SK-N-SH (cell line): ENCODE results near the gene DAZAP2. TPM values are rescaled to one million over a fixed set of nuclear protein-coding genes. Genes with fewer than 3 reads are reported as not detected.

Experiments
- CTCF ChIA-PET: fragments of 300-600, 350-600 bp; formaldehyde crosslinking; extraction: SDS; loops from one replicate; lab custom pipeline; 2021; lab: Yijun Ruan, JAX
- POLR2A ChIA-PET: fragments of 350-600 bp; sonication (Branson Sonifier 250); formaldehyde crosslinking; extraction: SDS; loops from one replicate; lab custom pipeline; 2020; ENCODE audit warnings: antibody characterized with exemption, inconsistent platforms; lab: Yijun Ruan, JAX
- DNase-seq: peaks from one replicate; pipeline ENCODE4 v3.0.0; 2012
- H2AFZ ChIP-seq: fragments of 200-600 bp; sonication (generic); 2 replicates; pipeline ENCODE4 v1.8.1; 2016; ENCODE audit warnings: antibody characterized with exemption, mild to moderate bottlenecking, low read depth
- H3F3A ChIP-seq: fragments of 200-600 bp; sonication (generic); replicated peaks from 2 replicates; pipeline ENCODE3; 2016; ENCODE audit warnings: antibody characterized with exemption, mild to moderate bottlenecking; ENCODE audit not compliant: insufficient read depth
- H3K27ac ChIP-seq, 2 experiments: fragments of 200-500 bp in 1 of 2; fragments of 200-600 bp in 1 of 2; sonication (Bioruptor generic) in 1 of 2; sonication (generic), shearing (Covaris generic) in 1 of 2; 2 replicates each; pipeline versions ENCODE4 v1.5.1 to v1.6.1; 2014 to 2016; ENCODE audit warnings: low read depth in 2 of 2, inconsistent platforms in 1 of 2, low read length in 1 of 2, mild to moderate bottlenecking in 1 of 2, mixed read lengths in 1 of 2
- H3K27me3 ChIP-seq: fragments of 200-600 bp; sonication (generic), shearing (Covaris generic); 2 replicates; pipeline ENCODE4 v1.6.1; 2016; ENCODE audit warnings: mixed run types; ENCODE audit not compliant: insufficient read depth
- H3K36me3 ChIP-seq, 2 experiments: fragments of 200-500 bp in 1 of 2; fragments of 200-600 bp in 1 of 2; sonication (Bioruptor generic) in 1 of 2; sonication (generic) in 1 of 2; replicated peaks in 1 of 2; 2 replicates each; pipeline versions ENCODE3 to v1.5.1; 2014 to 2016; ENCODE audit warnings: low read length in 1 of 2, mild to moderate bottlenecking in 1 of 2; ENCODE audit not compliant: insufficient read depth in 2 of 2, control insufficient read depth in 1 of 2
- H3K4me1 ChIP-seq, 2 experiments: fragments of 200-500 bp in 1 of 2; fragments of 200-600 bp in 1 of 2; sonication (Bioruptor generic) in 1 of 2; sonication (generic), shearing (Covaris generic) in 1 of 2; 2 replicates each; pipeline versions ENCODE4 v1.5.1 to v1.6.1; 2014 to 2016; ENCODE audit warnings: low read depth in 1 of 2, low read length in 1 of 2, mixed run types in 1 of 2; ENCODE audit not compliant: insufficient read depth in 2 of 2, control insufficient read depth in 1 of 2
- H3K4me2 ChIP-seq: fragments of 200-600 bp; sonication (generic), shearing (Covaris generic); 2 replicates; pipeline ENCODE4 v1.6.1; 2017; ENCODE audit warnings: mixed run types
- H3K4me3 ChIP-seq, 2 experiments: fragments of 200-500 bp in 1 of 2; fragments of 200-600 bp in 1 of 2; sonication (Bioruptor generic) in 1 of 2; sonication (generic), shearing (Covaris generic) in 1 of 2; 2 replicates each; pipeline versions ENCODE4 v1.5.1 to v1.8.1; 2014 to 2016; ENCODE audit warnings: low read depth in 2 of 2, inconsistent platforms in 1 of 2, low read length in 1 of 2, mild to moderate bottlenecking in 1 of 2, mixed read lengths in 1 of 2, moderate library complexity in 1 of 2
- H3K79me2 ChIP-seq: fragments of 200-600 bp; sonication (generic); 2 replicates; pipeline ENCODE4 v1.8.1; 2017; ENCODE audit warnings: mild to moderate bottlenecking; ENCODE audit not compliant: insufficient read depth
- H3K9ac ChIP-seq: fragments of 200-600 bp; sonication (generic); 2 replicates; pipeline ENCODE4 v1.6.1; 2017; ENCODE audit warnings: mixed run types
- H3K9me2 ChIP-seq: fragments of 200-600 bp; sonication (generic); 2 replicates; pipeline ENCODE4 v1.6.1; 2017; ENCODE audit warnings: mixed run types
- H3K9me3 ChIP-seq: fragments of 200-600 bp; sonication (generic); 2 replicates; pipeline ENCODE4 v1.6.1; 2017; ENCODE audit warnings: mixed run types, mild to moderate bottlenecking, moderate library complexity
- H4K20me1 ChIP-seq: fragments of 200-600 bp; sonication (generic); 2 replicates; pipeline ENCODE4 v1.6.1; 2017; ENCODE audit warnings: mild to moderate bottlenecking, mixed run types; ENCODE audit not compliant: insufficient read depth
- GATA2 ChIP-seq: sonication (generic); formaldehyde crosslinking; IDR thresholded peaks from 2 replicates; pipeline ENCODE4 v1.5.0; 2020; ENCODE audit warnings: mild to moderate bottlenecking, missing genetic modification reagents
- JUND ChIP-seq: IDR thresholded peaks from 2 replicates; pipeline ENCODE4 v1.4.0; 2012
- POLR2AphosphoS5 ChIP-seq: IDR thresholded peaks from 2 replicates; pipeline ENCODE4 v1.6.1; 2012; ENCODE audit warnings: low read depth, low read length
- WGBS: methylation state at CpG from one replicate; pipeline ENCODE4 v1.1.6; 2017; ENCODE audit warnings: low lambda C conversion rate; 5-methylcytosine and 5-hydroxymethylcytosine counted together
- polyA plus RNA-seq, 3 experiments: library from polyadenylated mRNA; depleted of rRNA; stranded (reverse); fragments of >200 nt; gene quantifications; 2 replicates each; pipeline ENCODE4 v1.2.3, GENCODE V29; 2012
- TF ChIP-seq, protein P1 (sequence below): IDR thresholded peaks from 2 replicates; pipeline ENCODE4 v1.4.0; 2012; ENCODE audit warnings: low read depth, borderline replicate concordance
- TF ChIP-seq, protein P2 (sequence below): fragments of 200-600 bp; sonication (generic); IDR thresholded peaks from 2 replicates; pipeline ENCODE4 v1.6.1; 2017; ENCODE audit warnings: antibody characterized with exemption, mild to moderate bottlenecking, moderate library complexity
- TF ChIP-seq, protein P3 (sequence below): IDR thresholded peaks from 2 replicates; pipeline ENCODE4 v1.4.0; 2012; ENCODE audit warnings: low read depth, borderline replicate concordance
- TF ChIP-seq, protein P4 (sequence below): fragments of 150-350 bp; IDR thresholded peaks from 2 replicates; pipeline ENCODE4 v1.6.1; 2017; ENCODE audit warnings: antibody characterized with exemption, low read length, low read depth, borderline replicate concordance
- TF ChIP-seq, protein P5 (sequence below): fragments of 150-350 bp; IDR thresholded peaks from 2 replicates; pipeline ENCODE4 v1.6.1; 2016; ENCODE audit warnings: mild to moderate bottlenecking, low read depth, low read length

The DAZAP2 gene
- polyA plus RNA-seq, 1 of the 3 experiments (the other 2 are of a cell fraction): 274 TPM

DNA sequence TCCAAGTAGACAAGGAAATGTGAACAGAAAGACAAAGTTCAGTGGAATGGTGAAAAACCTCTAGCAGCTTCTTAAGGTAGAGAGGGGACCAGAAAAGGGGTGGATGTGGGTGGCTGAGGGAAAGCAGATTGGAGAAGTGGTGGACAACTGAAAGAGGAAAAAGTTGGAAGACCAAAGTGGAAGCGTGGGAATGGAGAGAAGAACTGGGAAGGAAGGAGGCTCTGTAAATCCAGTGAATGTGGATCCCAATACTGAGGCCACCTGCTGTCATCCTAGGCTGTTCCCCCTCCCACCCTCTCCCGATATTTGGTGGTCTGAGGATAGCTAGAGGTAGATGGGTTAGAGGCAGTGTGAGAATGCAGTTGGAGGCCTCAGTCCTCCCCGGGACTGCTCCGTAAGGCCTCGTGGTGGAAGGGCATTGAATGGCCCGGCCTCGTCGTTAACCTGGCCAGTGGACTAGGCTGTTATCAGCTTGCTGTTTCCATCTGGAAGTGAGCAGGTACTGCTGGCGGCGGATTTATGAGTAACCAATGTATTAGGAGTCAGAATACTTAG, 19.9 kb upstream of the DAZAP2 start:
- H3K79me2 ChIP-seq: no peaks in the 10 kb centered on the region
- TF ChIP-seq, protein P1, sequence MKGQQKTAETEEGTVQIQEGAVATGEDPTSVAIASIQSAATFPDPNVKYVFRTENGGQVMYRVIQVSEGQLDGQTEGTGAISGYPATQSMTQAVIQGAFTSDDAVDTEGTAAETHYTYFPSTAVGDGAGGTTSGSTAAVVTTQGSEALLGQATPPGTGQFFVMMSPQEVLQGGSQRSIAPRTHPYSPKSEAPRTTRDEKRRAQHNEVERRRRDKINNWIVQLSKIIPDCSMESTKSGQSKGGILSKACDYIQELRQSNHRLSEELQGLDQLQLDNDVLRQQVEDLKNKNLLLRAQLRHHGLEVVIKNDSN: no peak
- TF ChIP-seq, protein P2, sequence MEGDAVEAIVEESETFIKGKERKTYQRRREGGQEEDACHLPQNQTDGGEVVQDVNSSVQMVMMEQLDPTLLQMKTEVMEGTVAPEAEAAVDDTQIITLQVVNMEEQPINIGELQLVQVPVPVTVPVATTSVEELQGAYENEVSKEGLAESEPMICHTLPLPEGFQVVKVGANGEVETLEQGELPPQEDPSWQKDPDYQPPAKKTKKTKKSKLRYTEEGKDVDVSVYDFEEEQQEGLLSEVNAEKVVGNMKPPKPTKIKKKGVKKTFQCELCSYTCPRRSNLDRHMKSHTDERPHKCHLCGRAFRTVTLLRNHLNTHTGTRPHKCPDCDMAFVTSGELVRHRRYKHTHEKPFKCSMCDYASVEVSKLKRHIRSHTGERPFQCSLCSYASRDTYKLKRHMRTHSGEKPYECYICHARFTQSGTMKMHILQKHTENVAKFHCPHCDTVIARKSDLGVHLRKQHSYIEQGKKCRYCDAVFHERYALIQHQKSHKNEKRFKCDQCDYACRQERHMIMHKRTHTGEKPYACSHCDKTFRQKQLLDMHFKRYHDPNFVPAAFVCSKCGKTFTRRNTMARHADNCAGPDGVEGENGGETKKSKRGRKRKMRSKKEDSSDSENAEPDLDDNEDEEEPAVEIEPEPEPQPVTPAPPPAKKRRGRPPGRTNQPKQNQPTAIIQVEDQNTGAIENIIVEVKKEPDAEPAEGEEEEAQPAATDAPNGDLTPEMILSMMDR: no peak
- TF ChIP-seq, protein P3, sequence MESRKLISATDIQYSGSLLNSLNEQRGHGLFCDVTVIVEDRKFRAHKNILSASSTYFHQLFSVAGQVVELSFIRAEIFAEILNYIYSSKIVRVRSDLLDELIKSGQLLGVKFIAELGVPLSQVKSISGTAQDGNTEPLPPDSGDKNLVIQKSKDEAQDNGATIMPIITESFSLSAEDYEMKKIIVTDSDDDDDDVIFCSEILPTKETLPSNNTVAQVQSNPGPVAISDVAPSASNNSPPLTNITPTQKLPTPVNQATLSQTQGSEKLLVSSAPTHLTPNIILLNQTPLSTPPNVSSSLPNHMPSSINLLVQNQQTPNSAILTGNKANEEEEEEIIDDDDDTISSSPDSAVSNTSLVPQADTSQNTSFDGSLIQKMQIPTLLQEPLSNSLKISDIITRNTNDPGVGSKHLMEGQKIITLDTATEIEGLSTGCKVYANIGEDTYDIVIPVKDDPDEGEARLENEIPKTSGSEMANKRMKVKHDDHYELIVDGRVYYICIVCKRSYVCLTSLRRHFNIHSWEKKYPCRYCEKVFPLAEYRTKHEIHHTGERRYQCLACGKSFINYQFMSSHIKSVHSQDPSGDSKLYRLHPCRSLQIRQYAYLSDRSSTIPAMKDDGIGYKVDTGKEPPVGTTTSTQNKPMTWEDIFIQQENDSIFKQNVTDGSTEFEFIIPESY: no peak
- no peak for TF ChIP-seq JUND
- TF ChIP-seq GATA2 (CRISPR knock-in tag): no peak
- TF ChIP-seq POLR2AphosphoS5: no peak
- TF ChIP-seq, protein P4, sequence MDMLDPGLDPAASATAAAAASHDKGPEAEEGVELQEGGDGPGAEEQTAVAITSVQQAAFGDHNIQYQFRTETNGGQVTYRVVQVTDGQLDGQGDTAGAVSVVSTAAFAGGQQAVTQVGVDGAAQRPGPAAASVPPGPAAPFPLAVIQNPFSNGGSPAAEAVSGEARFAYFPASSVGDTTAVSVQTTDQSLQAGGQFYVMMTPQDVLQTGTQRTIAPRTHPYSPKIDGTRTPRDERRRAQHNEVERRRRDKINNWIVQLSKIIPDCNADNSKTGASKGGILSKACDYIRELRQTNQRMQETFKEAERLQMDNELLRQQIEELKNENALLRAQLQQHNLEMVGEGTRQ: no peak
- TF ChIP-seq, protein P5, sequence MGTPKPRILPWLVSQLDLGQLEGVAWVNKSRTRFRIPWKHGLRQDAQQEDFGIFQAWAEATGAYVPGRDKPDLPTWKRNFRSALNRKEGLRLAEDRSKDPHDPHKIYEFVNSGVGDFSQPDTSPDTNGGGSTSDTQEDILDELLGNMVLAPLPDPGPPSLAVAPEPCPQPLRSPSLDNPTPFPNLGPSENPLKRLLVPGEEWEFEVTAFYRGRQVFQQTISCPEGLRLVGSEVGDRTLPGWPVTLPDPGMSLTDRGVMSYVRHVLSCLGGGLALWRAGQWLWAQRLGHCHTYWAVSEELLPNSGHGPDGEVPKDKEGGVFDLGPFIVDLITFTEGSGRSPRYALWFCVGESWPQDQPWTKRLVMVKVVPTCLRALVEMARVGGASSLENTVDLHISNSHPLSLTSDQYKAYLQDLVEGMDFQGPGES: no peak
- TF ChIP-seq, all 33 proteins: peak for 0
- Histone ChIP-seq H3K4me1 (peaks cover 0 to 8% of the 10 kb centered on the region in 2 experiments; a peak in 1 of 4 replicates), H2AFZ (peak overlapping the region; percentile 86), H3F3A (peaks cover 25% of the 10 kb centered on the region), H3K36me3 (no peaks in the 10 kb centered on the region), H3K4me2 (peak overlapping the region; percentile 88), H3K27me3 (no peaks in the 10 kb centered on the region), H3K9me2 (no peaks in the 10 kb centered on the region), H3K9me3 (no peaks in the 10 kb centered on the region), H3K9ac (peak overlapping the region; percentile 88), H3K27ac (peak overlapping the region; percentile 53 to 77), H4K20me1 (no peaks in the 10 kb centered on the region), H3K4me3 (peak overlapping the region; percentile 58 to 65)
- POLR2A ChIA-PET: interaction anchor here (0.6 to 1.6 kb wide), 5 partner anchors 12 to 167 kb away, joined by 3 to 13 read pairs (median 6); partner anchors contain the start of genes CSRNP2 and DAZAP2
- 82% methylated on average over 10 of the region's 10 CpGs for WGBS
- CTCF ChIA-PET: interaction anchor here (0.6 to 3.1 kb wide), 15 partner anchors 8 to 454 kb away, joined by 3 to 15 read pairs (median 4); partner anchors contain the start of genes DAZAP2 and SMAGP
- DNase-seq: no peak
